GM12874 (cell line): ENCODE results near the gene FGFR3.

Source experiments
- CTCF ChIP-seq: IDR thresholded peaks from 2 replicates; pipeline ENCODE4 v1.5.1; 2011; ENCODE audit warnings: low read depth, mild to moderate bottlenecking, control low read depth, low read length, moderate library complexity; ENCODE audit not compliant: insufficient read depth

Gene FGFR3

GRCh38 chr4:1801286-1801958 lies 8.3 kb downstream of the FGFR3 start:
- TF ChIP-seq CTCF: no peak

- no peak for TF ChIP-seq CTCF
Observed at GRCh38 chr4:1802151-1802715, 9.1 kb downstream of the FGFR3 start.

GRCh38 chr4:1802720-1803522 lies 9.8 kb downstream of the FGFR3 start:
- no peak for TF ChIP-seq CTCF

- TF ChIP-seq CTCF: no peak
Observed at GRCh38 chr4:1803523-1804423, 10.7 kb downstream of the FGFR3 start.

- no peak for TF ChIP-seq CTCF
Observed at GRCh38 chr4:1804638-1805492, 11.8 kb downstream of the FGFR3 start.

GRCh38 chr4:1805493-1806222 lies 12.6 kb downstream of the FGFR3 start:
- no peak for TF ChIP-seq CTCF
